ENCODE measurements around the gene TTR. TPM values are rescaled to one million over a fixed set of nuclear protein-coding genes. Genes with fewer than 3 reads are reported as not detected.

The TTR gene
- total and polyA plus RNA-seq, 8 donors: 133 to 9,933 (median 372) TPM

GRCh38 chr18:31647127-31647753 lies 55.6 kb downstream of the TTR start:
- ATAC-seq (no peak), FAIRE-seq (no peak), DNase-seq (no peak)
- intact Hi-C loops (cut with DNase I): no loop called here
- Histone ChIP-seq H3K4me1 (no peaks in the 10 kb centered on the region), H3K9me3 (no peaks in the 10 kb centered on the region), H3K36me3 (no peaks in the 10 kb centered on the region), H3K27me3 (no peaks in the 10 kb centered on the region), H3K4me3 (no peak overlapping the region), H3K27ac (no peak overlapping the region)
- TF ChIP-seq, protein P1, sequence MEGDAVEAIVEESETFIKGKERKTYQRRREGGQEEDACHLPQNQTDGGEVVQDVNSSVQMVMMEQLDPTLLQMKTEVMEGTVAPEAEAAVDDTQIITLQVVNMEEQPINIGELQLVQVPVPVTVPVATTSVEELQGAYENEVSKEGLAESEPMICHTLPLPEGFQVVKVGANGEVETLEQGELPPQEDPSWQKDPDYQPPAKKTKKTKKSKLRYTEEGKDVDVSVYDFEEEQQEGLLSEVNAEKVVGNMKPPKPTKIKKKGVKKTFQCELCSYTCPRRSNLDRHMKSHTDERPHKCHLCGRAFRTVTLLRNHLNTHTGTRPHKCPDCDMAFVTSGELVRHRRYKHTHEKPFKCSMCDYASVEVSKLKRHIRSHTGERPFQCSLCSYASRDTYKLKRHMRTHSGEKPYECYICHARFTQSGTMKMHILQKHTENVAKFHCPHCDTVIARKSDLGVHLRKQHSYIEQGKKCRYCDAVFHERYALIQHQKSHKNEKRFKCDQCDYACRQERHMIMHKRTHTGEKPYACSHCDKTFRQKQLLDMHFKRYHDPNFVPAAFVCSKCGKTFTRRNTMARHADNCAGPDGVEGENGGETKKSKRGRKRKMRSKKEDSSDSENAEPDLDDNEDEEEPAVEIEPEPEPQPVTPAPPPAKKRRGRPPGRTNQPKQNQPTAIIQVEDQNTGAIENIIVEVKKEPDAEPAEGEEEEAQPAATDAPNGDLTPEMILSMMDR (IDR thresholded peaks at IDR 0.05): no peak
- WGBS, 2 donors: 82% methylated on average over 4 of the region's 4 CpGs

Other genes with a start within 250 kb of the TTR start
- not detected for gene DSG4, start 215.1 kb upstream of the TTR start, total RNA-seq
- gene DSG4, start 215.1 kb upstream of the TTR start, polyA plus RNA-seq: not detected
- gene DSG3, start 144.1 kb upstream of the TTR start, total RNA-seq: not detected
- gene DSG3, start 144.1 kb upstream of the TTR start, polyA plus RNA-seq: under 1 TPM in 1 of 2 donors, not detected in 1; 0.02 TPM
- gene DSG2, start 93.7 kb upstream of the TTR start, total RNA-seq: 10 to 100 TPM; 23.2 to 62.1 (median 26.5) TPM
- gene DSG2, start 93.7 kb upstream of the TTR start, polyA plus RNA-seq: 10 to 100 TPM in 1 of 2 donors, 1 to 10 TPM in 1; 7.6 to 15.8 TPM
- 1 to 10 TPM in 5 of 6 donors, under 1 TPM in 1; 0.79 to 4.6 (median 2.8) TPM for gene B4GALT6, start 92.7 kb downstream of the TTR start, total RNA-seq
- 1 to 10 TPM; 1.2 to 3.8 TPM for gene B4GALT6, start 92.7 kb downstream of the TTR start, polyA plus RNA-seq
- gene SLC25A52, start 169.0 kb downstream of the TTR start, total RNA-seq: not detected
- gene SLC25A52, start 169.0 kb downstream of the TTR start, polyA plus RNA-seq: under 1 TPM in 1 of 2 donors, not detected in 1; 0.12 TPM

Data from pancreas (tissue), 10 donors.